Measurements from ENCODE around the gene KANK2.
"Not testable (repeated sequence)": the region's sequence is repeated elsewhere in the genome, so short reads cannot be mapped to it uniquely, and the experiment has no call there.

KANK2 gene

GRCh38 chr19:11140023-11140538 is 57.3 kb downstream of the KANK2 start:
- DNase-seq (ENCODE audit: low spot score) = not testable (repeated sequence)

GRCh38 chr19:11138601-11139300 is 58.6 kb downstream of the KANK2 start:
- DNase-seq (ENCODE audit: low spot score) = peak; percentile 74

- DNase-seq (ENCODE audit: low spot score) = peak; percentile 84
Observed at GRCh38 chr19:11137542-11138384, 59.6 kb downstream of the KANK2 start.

GRCh38 chr19:11136400-11137101 is 60.8 kb downstream of the KANK2 start:
- DNase-seq (ENCODE audit: low spot score) = no peak

- DNase-seq (ENCODE audit: low spot score) = no peak
Observed at GRCh38 chr19:11131471-11131870, 65.9 kb downstream of the KANK2 start.

GRCh38 chr19:11130824-11131455 is 66.4 kb downstream of the KANK2 start:
- peak; percentile 88 for DNase-seq (ENCODE audit: low spot score)

- DNase-seq (ENCODE audit: low spot score) = no peak
Observed at GRCh38 chr19:11127905-11128304, 69.4 kb downstream of the KANK2 start.

- peak; percentile 59 for DNase-seq (ENCODE audit: low spot score)
Observed at GRCh38 chr19:11125994-11126685, 71.2 kb downstream of the KANK2 start.

- not testable (repeated sequence) for DNase-seq (ENCODE audit: low spot score)
Observed at GRCh38 chr19:11124157-11124556, 73.2 kb downstream of the KANK2 start.

- no peak for DNase-seq (ENCODE audit: low spot score)
Observed at GRCh38 chr19:11123114-11123513, 74.2 kb downstream of the KANK2 start.

GRCh38 chr19:11121963-11122362 is 75.4 kb downstream of the KANK2 start:
- not testable (repeated sequence) for DNase-seq (ENCODE audit: low spot score)

GRCh38 chr19:11116507-11116906 is 80.8 kb downstream of the KANK2 start:
- DNase-seq (ENCODE audit: low spot score) = no peak

GRCh38 chr19:11115895-11116446 is 81.4 kb downstream of the KANK2 start:
- no peak for DNase-seq (ENCODE audit: low spot score)

GRCh38 chr19:11115042-11115441 is 82.3 kb downstream of the KANK2 start:
- DNase-seq (ENCODE audit: low spot score) = no peak

Data from AG08396 (cell line).